GM12878 (cell line): ENCODE measurements around the gene BUB1B. TPM values are rescaled to one million over a fixed set of nuclear protein-coding genes. Genes with fewer than 3 reads are reported as not detected.

Source experiments
- ATAC-seq: fragments of 200-7000 bp; cut with Tn5 transposase; 3 replicates; pipeline ENCODE4 v1.9.1; 2020; ENCODE audit warnings: mild to moderate bottlenecking, moderate library complexity
- BruUV-seq: library from RNA; stranded (reverse); fragments of 400-500 nt; replicated peaks from 2 replicates; lab custom pipeline; 2021; lab: Mats Ljungman, UMichigan
- CTCF ChIA-PET: fragments of 300-600 bp; sonication (Branson Sonifier 250); formaldehyde crosslinking; extraction: SDS; loops from one replicate; lab custom pipeline; 2021; ENCODE audit warnings: inconsistent platforms; lab: Yijun Ruan, JAX
- POLR2A ChIA-PET: fragments of 350-600 bp; formaldehyde crosslinking; extraction: SDS; loops from one replicate; lab custom pipeline; 2021; ENCODE audit warnings: inconsistent platforms; lab: Charles Lee
- RAD21 ChIA-PET: fragments of 300-600 bp; sonication (Branson Sonifier 250); formaldehyde crosslinking; loops from one replicate; lab custom pipeline; 2023; ENCODE audit warnings: antibody characterized with exemption; ENCODE audit not compliant: unreplicated experiment; lab: Charles Lee
- SMC1A ChIA-PET: fragments of 300-600 bp; sonication (Branson Sonifier 250); formaldehyde crosslinking; loops from one replicate; lab custom pipeline; 2023; ENCODE audit not compliant: unreplicated experiment, uncharacterized antibody; lab: Charles Lee
- DNase-seq: peaks from one replicate; pipeline ENCODE4 v3.0.0-alpha.2; 2011; ENCODE audit warnings: low read depth, low spot score
- FAIRE-seq: peaks from 3 replicates; lab custom pipeline; 2011; peaks lifted over from hg19 to GRCh38; lab: Jason Lieb, UNC
- H2AFZ ChIP-seq: 2 replicates; pipeline ENCODE4 v1.6.0; 2011; ENCODE audit warnings: low read depth, low read length, control low read depth; ENCODE audit not compliant: control insufficient read depth
- H3K27ac ChIP-seq: 2 replicates; pipeline ENCODE4 v1.5.1; 2011; ENCODE audit warnings: control low read depth; ENCODE audit not compliant: control insufficient read depth, insufficient read depth
- H3K27me3 ChIP-seq, 2 experiments: replicated peaks in 1 of 2; 2 replicates each; pipeline versions ENCODE4 v1.6.0 to v1.6.1; 2011; ENCODE audit warnings: low read length in 1 of 2; ENCODE audit not compliant: control insufficient read depth in 2 of 2, insufficient read depth in 2 of 2
- H3K36me3 ChIP-seq, 2 experiments: 2 replicates each; pipeline ENCODE4 v1.5.1; 2011; ENCODE audit warnings: low read length in 1 of 2; ENCODE audit not compliant: control insufficient read depth in 2 of 2, insufficient read depth in 2 of 2
- H3K4me1 ChIP-seq: 2 replicates; pipeline ENCODE4 v1.6.1; 2011; ENCODE audit warnings: mild to moderate bottlenecking, low read length, moderate library complexity, mixed read lengths; ENCODE audit not compliant: control insufficient read depth, insufficient read depth
- H3K4me2 ChIP-seq: 2 replicates; pipeline ENCODE4 v1.6.0; 2011; ENCODE audit warnings: control low read depth; ENCODE audit not compliant: control insufficient read depth, insufficient read depth
- H3K4me3 ChIP-seq: fragments of 200-600 bp; sonication (generic); 2 replicates; pipeline ENCODE4 v1.5.1; 2016
- H3K79me2 ChIP-seq: 2 replicates; pipeline ENCODE4 v1.6.0; 2011; ENCODE audit warnings: low read length; ENCODE audit not compliant: control insufficient read depth, insufficient read depth
- H3K9ac ChIP-seq: 2 replicates; pipeline ENCODE4 v1.8.0; 2011; ENCODE audit warnings: low read length, control low read depth, mixed read lengths; ENCODE audit not compliant: control insufficient read depth, insufficient read depth
- H3K9me3 ChIP-seq: replicated peaks from 3 replicates; pipeline ENCODE4 v1.5.1; 2011; ENCODE audit warnings: mild to moderate bottlenecking, low read length; ENCODE audit not compliant: control insufficient read depth, insufficient read depth
- H4K20me1 ChIP-seq: 2 replicates; pipeline ENCODE4 v1.6.0; 2011; ENCODE audit not compliant: control insufficient read depth, insufficient read depth
- EZH2 ChIP-seq: IDR thresholded peaks from 2 replicates; pipeline ENCODE4 v1.6.1; 2012; ENCODE audit warnings: low read depth, mild to moderate bottlenecking, control low read depth, inconsistent platforms, low read length, borderline replicate concordance; ENCODE audit not compliant: control insufficient read depth
- GABPA ChIP-seq: IDR thresholded peaks from 2 replicates; pipeline ENCODE4 v1.6.1; 2014; ENCODE audit warnings: antibody characterized with exemption, low read depth, mild to moderate bottlenecking, inconsistent platforms
- KAT2A ChIP-seq: conservative IDR thresholded peaks from 2 replicates; pipeline ENCODE4 v1.6.1; 2011; ENCODE audit warnings: low read depth, low read length; ENCODE audit not compliant: control insufficient read depth
- MEF2B ChIP-seq: fragments of 450-650 bp; IDR thresholded peaks from 2 replicates; pipeline ENCODE4 v1.6.1; 2018; ENCODE audit warnings: mild to moderate bottlenecking, moderate library complexity; ENCODE audit not compliant: partially characterized antibody, poor library complexity, severe bottlenecking
- RELB ChIP-seq: fragments of 450-650 bp; IDR thresholded peaks from 2 replicates; pipeline ENCODE4 v1.6.1; 2017; ENCODE audit warnings: low read depth, mild to moderate bottlenecking, moderate library complexity
- SP1 ChIP-seq: IDR thresholded peaks from one replicate; pipeline ENCODE4 v1.6.1; 2011; ENCODE audit warnings: low read depth, low read length
- SREBF2 ChIP-seq: IDR thresholded peaks from 2 replicates; pipeline ENCODE4 v1.6.1; 2012; ENCODE audit warnings: mild to moderate bottlenecking, low read length
- SRF ChIP-seq, 2 experiments: IDR thresholded peaks; 2 replicates each; pipeline ENCODE4 v1.6.1; 2011; ENCODE audit warnings: low read depth in 2 of 2, low read length in 2 of 2, mild to moderate bottlenecking in 1 of 2, moderate library complexity in 1 of 2
- TCF12 ChIP-seq: IDR thresholded peaks from 2 replicates; pipeline ENCODE4 v1.6.1; 2011; ENCODE audit warnings: low read depth, mild to moderate bottlenecking, low read length
- USF2 ChIP-seq: IDR thresholded peaks from 2 replicates; pipeline ENCODE4 v1.6.1; 2011; ENCODE audit warnings: low read depth, low read length, improper control_type of control experiment, borderline replicate concordance
- ZSCAN29 ChIP-seq: fragments of 450-650 bp; IDR thresholded peaks from 2 replicates; pipeline ENCODE4 v1.6.1; 2017; ENCODE audit warnings: mild to moderate bottlenecking, moderate library complexity
- WGBS: methylation state at CpG from one replicate; pipeline ENCODE4 v1.1.6; 2016; ENCODE audit warnings: low lambda C conversion rate; ENCODE audit not compliant: insufficient replicate concordance, insufficient coverage; ENCODE audit errors: missing lambda C conversion rate; 5-methylcytosine and 5-hydroxymethylcytosine counted together
- in situ Hi-C: fragments of 300-500 bp; cut with MboI; formaldehyde crosslinking; loops from 9 replicates; pipeline ENCODE4 v1.14.3; 2018; ENCODE audit warnings: mixed read lengths
- intact Hi-C: fragments of 100-400 bp; cut with micrococcal nuclease; formaldehyde crosslinking; loops from one replicate; pipeline ENCODE4 v1.14.2; 2022; ENCODE audit not compliant: unreplicated experiment
- polyA plus RNA-seq, 11 experiments: library from polyadenylated mRNA; depleted of rRNA in 4 of 11; unstranded in 6 of 11; stranded (reverse) in 5 of 11; fragments of >200 nt; fragmentation: Nextera tagmentation in 4 of 11; fragmentation: Illumina TruSeq in 1 of 11; extraction: Ambion mirVana in 4 of 11; extraction: Trizol in 1 of 11; gene quantifications; 1 replicate in 1 of 11; 2 replicates in 10 of 11; pipeline versions ENCODE4 v1.2.1 to v1.2.3, GENCODE V29; 2011 to 2016; ENCODE audit warnings: inconsistent platforms in 2 of 11, missing spikeins in 2 of 11, low read depth in 1 of 11
- total RNA-seq, 4 experiments: library from RNA; depleted of rRNA in 3 of 4; stranded (reverse); fragments of >200 nt in 3 of 4; fragmentation: Illumina TruSeq in 1 of 4; extraction: Trizol in 1 of 4; gene quantifications; 2 replicates each; pipeline versions ENCODE4 v1.2.1 to v1.2.3, GENCODE V29; 2013 to 2021
- TF ChIP-seq, protein P1 (sequence below): IDR thresholded peaks from 2 replicates; pipeline ENCODE4 v1.6.1; 2011; ENCODE audit warnings: borderline replicate concordance, low read depth, mild to moderate bottlenecking, moderate library complexity, mixed read lengths, low read length; ENCODE audit not compliant: insufficient read depth; ENCODE audit errors: extremely low read length
- TF ChIP-seq, protein P2 (sequence below): fragments of 450-650 bp; IDR thresholded peaks from 2 replicates; pipeline ENCODE4 v1.6.1; 2016; ENCODE audit warnings: mild to moderate bottlenecking

Gene BUB1B
- total and polyA plus RNA-seq, 10 of the 15 experiments (the other 5 are each of a cell fraction or from before 2014, with no cell fraction given) = 29.1 to 98.6 (median 77.3) TPM

GRCh38 chr15:40232625-40233070 is 71.8 kb downstream of the BUB1B start:
- no peaks in the 10 kb centered on the region for H3K79me2 ChIP-seq
- BruUV-seq = no TSS peak
- no peak overlapping the region for H3K4me3 ChIP-seq
- H3K36me3 ChIP-seq = peaks cover 15 to 26% of the 10 kb centered on the region in 2 experiments
- TF ChIP-seq GABPA (no peak), SREBF2 (no peak), MEF2B (no peak), USF2 (no peak), EZH2 (no peak), KAT2A (no peak), SRF (IDR thresholded peaks at IDR 0.05; ENCODE audit: low read depth in 2 of 2, low read length in 2 of 2) (no peak), RELB (no peak), TCF12 (no peak), ZSCAN29 (no peak), SP1 (no peak)
- TF ChIP-seq, protein P1, sequence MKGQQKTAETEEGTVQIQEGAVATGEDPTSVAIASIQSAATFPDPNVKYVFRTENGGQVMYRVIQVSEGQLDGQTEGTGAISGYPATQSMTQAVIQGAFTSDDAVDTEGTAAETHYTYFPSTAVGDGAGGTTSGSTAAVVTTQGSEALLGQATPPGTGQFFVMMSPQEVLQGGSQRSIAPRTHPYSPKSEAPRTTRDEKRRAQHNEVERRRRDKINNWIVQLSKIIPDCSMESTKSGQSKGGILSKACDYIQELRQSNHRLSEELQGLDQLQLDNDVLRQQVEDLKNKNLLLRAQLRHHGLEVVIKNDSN = no peak
- TF ChIP-seq, protein P2, sequence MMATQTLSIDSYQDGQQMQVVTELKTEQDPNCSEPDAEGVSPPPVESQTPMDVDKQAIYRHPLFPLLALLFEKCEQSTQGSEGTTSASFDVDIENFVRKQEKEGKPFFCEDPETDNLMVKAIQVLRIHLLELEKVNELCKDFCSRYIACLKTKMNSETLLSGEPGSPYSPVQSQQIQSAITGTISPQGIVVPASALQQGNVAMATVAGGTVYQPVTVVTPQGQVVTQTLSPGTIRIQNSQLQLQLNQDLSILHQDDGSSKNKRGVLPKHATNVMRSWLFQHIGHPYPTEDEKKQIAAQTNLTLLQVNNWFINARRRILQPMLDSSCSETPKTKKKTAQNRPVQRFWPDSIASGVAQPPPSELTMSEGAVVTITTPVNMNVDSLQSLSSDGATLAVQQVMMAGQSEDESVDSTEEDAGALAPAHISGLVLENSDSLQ = no peak
- no peak overlapping the region for H3K27ac ChIP-seq
- peaks cover 6% of the 10 kb centered on the region for H3K4me1 ChIP-seq
- RAD21 ChIA-PET = no interaction called here
- H3K9me3 ChIP-seq = no peaks in the 10 kb centered on the region
- no peak overlapping the region for H3K9ac ChIP-seq
- SMC1A ChIA-PET = no interaction called here
- no peak overlapping the region for H3K4me2 ChIP-seq
- intact Hi-C loops (no loop called here), in situ Hi-C loops (no loop called here)
- ATAC-seq (no peak), DNase-seq (no peak), FAIRE-seq (no peak)
- H2AFZ ChIP-seq = no peak overlapping the region
- no peaks in the 10 kb centered on the region for H3K27me3 ChIP-seq
- CTCF ChIA-PET = interaction anchor here (4.1 kb wide), 1 partner anchor 15 kb away, joined by 11 read pairs; no protein-coding TSS in a partner anchor
- 76% methylated on average over 7 of the region's 7 CpGs for WGBS
- POLR2A ChIA-PET = no interaction called here
- no peaks in the 10 kb centered on the region for H4K20me1 ChIP-seq
